GM19452 (cell line): ENCODE data around the gene ZNF473.

ENCODE experiments used
- ATAC-seq: cut with Tn5 transposase; IDR thresholded peaks from one replicate; pipeline ENCODE4 v1.9.1; 2021; ENCODE audit not compliant: unreplicated experiment

ZNF473 gene

GRCh38 chr19:50003254-50003788 is 22.5 kb upstream of the ZNF473 start:
- no peak for ATAC-seq

GRCh38 chr19:50003810-50004419 is 21.9 kb upstream of the ZNF473 start:
- no peak for ATAC-seq

- no peak for ATAC-seq
These were observed 20.4 kb upstream of the ZNF473 start for GRCh38 chr19:50005428-50005827.

GRCh38 chr19:50007170-50007569 is 18.6 kb upstream of the ZNF473 start:
- ATAC-seq = no peak

- no peak for ATAC-seq
These were observed 17.9 kb upstream of the ZNF473 start for GRCh38 chr19:50007947-50008346.

- ATAC-seq = no peak
These were observed 17.3 kb upstream of the ZNF473 start for GRCh38 chr19:50008532-50008931.

- ATAC-seq = no peak
These were observed 9.5 kb upstream of the ZNF473 start for GRCh38 chr19:50016225-50016807.

GRCh38 chr19:50020481-50020880 is 5.3 kb upstream of the ZNF473 start:
- ATAC-seq = no peak

GRCh38 chr19:50022823-50023222 is 3.0 kb upstream of the ZNF473 start:
- ATAC-seq = no peak

- no peak for ATAC-seq
These were observed 1.1 kb upstream of the ZNF473 start for GRCh38 chr19:50024719-50025021.

GRCh38 chr19:50025022-50025793 is 597 bp upstream of the ZNF473 start, which contains the start of gene VRK3:
Gene VRK3, minus strand, starts transcription at chr19:50025372. Its CDS starts 9,210 bp downstream, at chr19:50016162.
- ATAC-seq = peak; percentile 75

GRCh38 chr19:50026550-50026906 is 723 bp downstream of the ZNF473 start:
- no peak for ATAC-seq

GRCh38 chr19:50030225-50030624 is 4.4 kb downstream of the ZNF473 start:
- no peak for ATAC-seq

- no peak for ATAC-seq
These were observed 5.1 kb downstream of the ZNF473 start for GRCh38 chr19:50030937-50031336.

- ATAC-seq = no peak
These were observed 11.1 kb downstream of the ZNF473 start for GRCh38 chr19:50036908-50037307.

GRCh38 chr19:50039968-50040367 is 14.2 kb downstream of the ZNF473 start:
- no peak for ATAC-seq

- no peak for ATAC-seq
These were observed 15.2 kb downstream of the ZNF473 start for GRCh38 chr19:50040967-50041366.

GRCh38 chr19:50042363-50043024 is 16.7 kb downstream of the ZNF473 start:
- no peak for ATAC-seq

GRCh38 chr19:50043967-50044366 is 18.2 kb downstream of the ZNF473 start:
- ATAC-seq = no peak

GRCh38 chr19:50044922-50045321 is 19.1 kb downstream of the ZNF473 start:
- ATAC-seq = no peak

GRCh38 chr19:50046649-50047503 is 21.1 kb downstream of the ZNF473 start:
- no peak for ATAC-seq
